ENCODE measurements around the gene TMC5.

Gene TMC5

DNA sequence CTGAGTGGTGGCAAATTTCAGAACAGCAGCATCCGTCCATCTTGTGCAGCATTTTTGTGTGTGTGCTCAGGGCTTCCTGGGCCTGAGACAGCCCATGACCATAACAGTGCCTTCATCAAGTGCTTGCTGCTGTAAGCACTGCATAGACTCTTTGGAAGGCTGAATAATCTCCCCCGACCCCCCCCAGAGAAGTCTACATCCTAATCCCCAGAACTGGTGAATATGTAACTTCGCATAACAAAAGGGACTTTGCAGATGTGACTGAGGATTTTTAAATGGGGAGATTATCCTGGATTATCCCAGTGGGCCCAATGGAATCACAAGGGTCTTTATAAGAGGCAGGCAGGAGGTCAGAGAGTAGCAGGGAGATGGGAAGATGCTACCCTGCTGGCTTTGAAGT lies 50.6 kb downstream of the TMC5 start:
- DNase-seq, result no peak

- DNase-seq, result no peak
These were observed 54.8 kb downstream of the TMC5 start for GRCh38 chr16:19472482-19472881.

DNA sequence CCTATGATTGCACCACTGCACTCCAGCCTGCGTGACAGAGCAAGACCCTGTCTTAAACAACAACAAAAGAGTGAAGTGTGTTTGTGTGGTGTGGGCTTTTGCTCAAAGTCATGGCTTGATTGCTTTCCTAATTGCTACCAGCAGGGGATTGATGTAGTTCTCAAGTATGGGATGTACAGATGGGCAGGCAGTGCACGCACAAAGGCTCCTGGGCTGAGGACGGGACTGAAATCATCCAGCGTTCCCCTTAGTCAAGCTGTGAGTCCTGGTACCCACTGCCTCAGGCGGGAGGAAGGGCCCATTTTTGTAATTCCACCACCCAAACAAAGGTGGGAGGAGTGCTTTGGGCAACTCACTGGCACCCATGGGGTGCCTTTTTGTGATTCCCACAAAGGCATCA lies 56.9 kb downstream of the TMC5 start:
- no peak for DNase-seq

DNA sequence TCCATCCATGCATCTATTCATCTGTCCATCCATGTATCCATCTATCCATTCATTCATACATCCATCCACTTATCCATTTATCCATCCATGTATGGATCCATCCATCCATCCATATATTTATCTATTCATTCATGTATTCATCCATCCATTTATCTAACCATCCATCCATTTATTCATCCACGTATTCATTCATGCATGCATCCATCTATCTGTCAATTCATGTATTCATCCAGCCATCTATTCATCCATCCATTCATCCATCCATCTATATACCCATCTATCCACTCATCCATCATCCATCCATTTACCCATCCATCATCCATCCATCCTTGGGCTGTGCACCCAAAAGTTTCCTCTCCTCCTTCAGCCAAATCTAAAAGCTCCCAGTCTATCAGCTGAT lies 60.8 kb downstream of the TMC5 start:
- no peak for DNase-seq

DNA sequence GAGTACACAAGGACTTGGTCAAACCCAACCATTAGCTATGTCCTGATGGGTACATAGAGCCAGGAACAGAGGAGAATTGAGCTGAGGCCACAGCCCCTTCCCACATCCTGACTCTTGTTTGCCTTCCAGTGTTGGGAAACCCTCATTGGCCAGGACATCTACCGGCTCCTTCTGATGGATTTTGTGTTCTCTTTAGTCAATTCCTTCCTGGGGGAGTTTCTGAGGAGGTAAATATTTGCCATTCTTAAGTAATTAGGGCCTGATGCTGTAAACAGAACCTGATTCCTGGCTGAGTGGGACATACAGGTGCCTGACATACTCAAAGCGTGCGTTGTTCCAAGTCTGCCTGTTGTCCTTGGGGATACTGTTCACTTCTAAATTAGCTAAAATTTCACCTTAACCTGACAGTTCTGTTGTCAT lies 61.6 kb downstream of the TMC5 start:
- DNase-seq, result no peak

- DNase-seq, result no peak
These were observed 63.6 kb downstream of the TMC5 start for GRCh38 chr16:19481296-19481695.

GRCh38 chr16:19481769-19482168 lies 64.1 kb downstream of the TMC5 start:
- DNase-seq, result no peak

GRCh38 chr16:19482291-19482690 lies 64.6 kb downstream of the TMC5 start:
- DNase-seq, result no peak

GRCh38 chr16:19484096-19484495 lies 66.4 kb downstream of the TMC5 start:
- no peak for DNase-seq

- DNase-seq, result no peak
These were observed 67.9 kb downstream of the TMC5 start for GRCh38 chr16:19485611-19486010.

GRCh38 chr16:19486051-19486450 lies 68.4 kb downstream of the TMC5 start:
- DNase-seq, result no peak

DNA sequence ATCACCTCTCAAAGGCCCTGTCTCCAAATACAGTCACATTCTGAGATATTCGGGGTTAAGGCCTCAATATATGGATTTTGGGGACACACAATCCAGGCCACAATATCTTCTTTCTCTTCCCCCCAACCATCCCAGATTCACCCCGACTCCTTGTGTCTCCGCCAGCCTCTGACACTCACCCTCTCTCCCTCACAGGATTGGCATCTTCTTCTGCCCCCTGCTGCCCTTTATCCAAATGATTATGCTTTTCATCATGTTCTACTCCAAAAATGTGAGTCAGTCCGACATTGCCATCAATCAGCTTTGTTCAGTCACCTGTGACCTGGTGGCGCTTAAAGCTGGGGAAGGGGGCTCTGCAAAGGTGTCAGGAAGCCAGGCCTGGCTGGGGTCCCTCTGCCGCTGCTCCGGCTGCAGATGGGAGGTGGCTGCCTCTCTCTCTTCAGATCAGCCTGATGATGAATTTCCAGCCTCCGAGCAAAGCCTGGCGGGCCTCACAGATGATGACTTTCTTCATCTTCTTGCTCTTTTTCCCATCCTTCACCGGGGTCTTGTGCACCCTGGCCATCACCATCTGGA lies 69.2 kb downstream of the TMC5 start:
- DNase-seq, result no peak

- DNase-seq, result no peak
These were observed 70.5 kb downstream of the TMC5 start for GRCh38 chr16:19488213-19488640.

DNA sequence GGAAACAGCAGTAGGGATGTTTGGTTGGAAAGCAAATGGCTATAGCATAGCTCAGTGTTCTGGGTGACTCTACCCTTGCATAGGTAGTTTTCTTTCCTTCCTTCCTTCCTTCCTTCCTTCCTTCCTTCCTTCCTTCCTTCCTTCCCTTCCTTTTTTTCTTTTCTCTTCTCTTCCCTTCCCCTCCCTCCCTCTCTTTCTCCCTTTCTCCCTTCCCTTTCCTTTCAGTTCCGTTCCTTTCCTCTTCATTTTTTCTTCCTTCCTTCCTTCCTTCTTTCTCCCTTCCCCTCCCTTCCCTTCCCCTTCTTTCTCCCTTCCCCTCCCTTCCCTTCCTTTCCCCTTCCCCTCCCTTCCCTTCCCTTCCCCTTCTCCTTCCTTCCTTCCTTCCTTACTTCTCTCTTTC lies 72.9 kb downstream of the TMC5 start:
- no peak for DNase-seq

GRCh38 chr16:19497176-19497575 lies 79.5 kb downstream of the TMC5 start:
- no peak for DNase-seq

DNA sequence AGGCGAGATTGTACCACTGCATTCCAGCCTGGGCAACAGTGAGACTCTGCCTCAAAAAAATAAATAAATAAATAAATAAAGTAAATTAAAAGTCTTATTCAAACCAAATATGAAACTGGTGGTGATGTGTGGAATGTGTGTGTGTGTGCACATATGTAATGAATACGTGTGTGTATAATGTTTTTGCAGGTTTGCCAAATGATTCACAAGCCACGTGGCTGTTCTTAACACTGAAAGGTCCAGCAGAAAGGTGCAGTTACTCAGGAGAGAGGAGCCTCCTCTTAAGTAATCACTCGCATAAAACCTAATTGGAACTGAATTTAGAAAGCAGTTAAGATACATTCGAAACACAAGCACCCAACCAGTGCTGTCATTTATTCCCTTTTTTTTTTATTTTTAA lies 81.3 kb downstream of the TMC5 start:
- no peak for DNase-seq

DNA sequence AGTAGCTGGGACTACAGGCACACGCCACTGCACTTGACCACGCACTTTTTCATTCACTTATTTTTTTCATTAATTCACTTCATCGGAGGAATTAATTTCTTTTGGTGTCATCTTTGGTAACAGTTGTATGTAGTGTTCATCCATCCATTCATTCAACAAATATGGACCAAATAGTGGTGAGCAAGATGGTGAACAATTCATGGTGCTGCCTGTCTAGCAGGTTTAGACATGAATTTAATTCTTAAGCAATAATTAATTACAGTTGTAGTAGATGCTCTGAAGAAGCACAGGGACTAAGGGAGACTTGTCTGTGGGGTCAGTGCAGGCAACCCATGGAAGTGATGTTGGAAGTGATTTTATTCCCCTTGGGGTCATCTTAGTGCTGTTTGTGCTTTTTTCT lies 81.8 kb downstream of the TMC5 start:
- DNase-seq, result no peak

- DNase-seq, result peak; percentile 64
These were observed 84.9 kb downstream of the TMC5 start for GRCh38 chr16:19502395-19503131.

DNA sequence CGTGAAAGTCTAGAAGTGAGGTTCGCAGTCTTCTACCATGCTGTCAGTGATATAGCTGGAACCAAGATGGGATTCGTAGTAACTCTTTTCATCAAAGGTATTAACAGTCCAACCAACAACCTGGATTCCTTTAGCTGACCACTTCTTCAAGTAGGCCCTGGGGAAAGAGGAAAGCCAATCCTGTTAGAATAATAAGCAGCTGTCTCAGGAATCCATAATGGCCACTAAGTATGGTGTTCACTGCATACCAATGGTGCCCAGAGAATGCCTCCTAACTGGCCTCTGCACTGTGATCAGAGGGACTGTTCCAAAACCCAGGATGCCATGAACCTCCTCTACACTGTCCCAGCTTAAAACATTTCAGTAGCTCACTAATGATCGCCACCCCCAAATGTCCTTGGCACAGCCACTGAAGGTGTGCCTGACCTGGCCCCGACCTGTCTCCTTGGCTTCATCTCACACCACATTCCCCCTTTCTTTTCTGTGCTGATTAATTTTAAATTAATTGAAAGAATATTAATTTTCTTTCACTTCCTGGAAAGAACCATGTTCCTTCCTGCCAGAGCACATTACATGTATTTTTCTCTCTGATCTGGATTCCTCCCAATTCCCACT lies 85.9 kb downstream of the TMC5 start:
- no peak for DNase-seq

- no peak for DNase-seq
These were observed 88.1 kb downstream of the TMC5 start for GRCh38 chr16:19505600-19506303.

GRCh38 chr16:19506965-19507364 lies 89.3 kb downstream of the TMC5 start:
- no peak for DNase-seq

GRCh38 chr16:19507867-19508266 lies 90.2 kb downstream of the TMC5 start:
- no peak for DNase-seq

- DNase-seq, result no peak
These were observed 94.6 kb downstream of the TMC5 start for GRCh38 chr16:19512297-19512696.

All from activated CD4-positive, alpha-beta T cell treated with anti-CD3 and anti-CD28 coated beads, Interleukin-2, amount 50 U/mL, for 1 hour (primary cell).